HepG2 (cell line): ENCODE measurements around the gene FNDC3B. TPM values are rescaled to one million over a fixed set of nuclear protein-coding genes. Genes with fewer than 3 reads are reported as not detected.

Experiments used
- AHR ChIP-seq: IDR thresholded peaks from 2 replicates; pipeline ENCODE4 v1.6.1; 2018; ENCODE audit warnings: missing genetic modification reagents, missing compliant biosample characterization
- ASH2L ChIP-seq: fragments of 300-600, 200-600 bp; sonication (generic); IDR thresholded peaks from 2 replicates; pipeline ENCODE4 v1.7.0; 2017; ENCODE audit warnings: low read depth, mild to moderate bottlenecking, moderate library complexity, mixed read lengths, low read length; ENCODE audit not compliant: insufficient read length
- CAMTA2 ChIP-seq: sonication (generic); formaldehyde crosslinking; IDR thresholded peaks from 2 replicates; pipeline ENCODE4 v1.4.0; 2020; ENCODE audit warnings: mild to moderate bottlenecking, missing genetic modification reagents, borderline replicate concordance
- DR1 ChIP-seq: sonication (generic); formaldehyde crosslinking; IDR thresholded peaks from 2 replicates; pipeline ENCODE4 v1.8.0; 2021; ENCODE audit warnings: mild to moderate bottlenecking, missing genetic modification reagents, inconsistent platforms
- GRHL1 ChIP-seq: sonication (generic); formaldehyde crosslinking; conservative IDR thresholded peaks from 2 replicates; pipeline ENCODE4 v1.8.0; 2022; ENCODE audit warnings: missing genetic modification reagents
- HNRNPH1 ChIP-seq: fragments of 200-400 bp; formaldehyde crosslinking; optimal IDR thresholded peaks from 2 replicates; pipeline ENCODE3; 2017; ENCODE audit warnings: mild to moderate bottlenecking, low read depth, low read length
- HNRNPK ChIP-seq: fragments of 200-400 bp; formaldehyde crosslinking; IDR thresholded peaks from 2 replicates; pipeline ENCODE4 v1.6.1; 2018; ENCODE audit warnings: low read length, low read depth, moderate library complexity, mild to moderate bottlenecking; ENCODE audit not compliant: poor library complexity, severe bottlenecking
- JARID2 ChIP-seq: sonication (generic); formaldehyde crosslinking; IDR thresholded peaks from 2 replicates; pipeline ENCODE4 v1.8.1; 2023; ENCODE audit warnings: missing genetic modification reagents, inconsistent platforms; ENCODE audit not compliant: insufficient replicate concordance
- KDM5A ChIP-seq: fragments of 200-600 bp; sonication (generic); IDR thresholded peaks from 2 replicates; pipeline ENCODE4 v1.7.0; 2018; ENCODE audit warnings: antibody characterized with exemption, mild to moderate bottlenecking, low read length, borderline replicate concordance
- KLF13 ChIP-seq: sonication (generic); formaldehyde crosslinking; IDR thresholded peaks from 2 replicates; pipeline ENCODE4 v1.4.0; 2020; ENCODE audit warnings: mild to moderate bottlenecking, missing genetic modification reagents
- MAFK ChIP-seq, 2 experiments: IDR thresholded peaks in 1 of 2; conservative IDR thresholded peaks in 1 of 2; 2 replicates each; pipeline ENCODE4 v1.6.1; 2011; ENCODE audit warnings: improper control_type of control experiment in 2 of 2, low read length in 2 of 2
- PPARG ChIP-seq: conservative IDR thresholded peaks from 2 replicates; pipeline ENCODE4 v1.6.1; 2016; ENCODE audit warnings: missing biosample characterization, missing genetic modification reagents
- PRPF4 ChIP-seq: fragments of 200-400 bp; formaldehyde crosslinking; IDR thresholded peaks from 2 replicates; pipeline ENCODE4 v1.6.1; 2016; ENCODE audit warnings: low read length, low read depth; ENCODE audit not compliant: poor library complexity, severe bottlenecking
- SALL2 ChIP-seq: sonication (generic); formaldehyde crosslinking; IDR thresholded peaks from 2 replicates; pipeline ENCODE4 v1.8.1; 2023; ENCODE audit warnings: mild to moderate bottlenecking, missing genetic modification reagents, inconsistent platforms
- SRSF4 ChIP-seq: fragments of 200-400 bp; formaldehyde crosslinking; IDR thresholded peaks from one replicate; pipeline ENCODE4 v1.6.1; 2018; ENCODE audit warnings: mild to moderate bottlenecking, low read depth, low read length, moderate library complexity; ENCODE audit not compliant: poor library complexity, severe bottlenecking
- ZNF343 ChIP-seq: sonication (generic); formaldehyde crosslinking; IDR thresholded peaks from 2 replicates; pipeline ENCODE4 v1.4.0; 2020; ENCODE audit warnings: mild to moderate bottlenecking, missing genetic modification reagents
- ZNF724P ChIP-seq: sonication (generic); formaldehyde crosslinking; IDR thresholded peaks from 2 replicates; pipeline ENCODE4 v1.8.0; 2022; ENCODE audit warnings: missing genetic modification reagents, borderline replicate concordance
- ZNF782 ChIP-seq: sonication (generic); formaldehyde crosslinking; IDR thresholded peaks from 2 replicates; pipeline ENCODE4 v1.4.0; 2020; ENCODE audit warnings: missing genetic modification reagents, mild to moderate bottlenecking, borderline replicate concordance
- ZSCAN31 ChIP-seq: sonication (generic); formaldehyde crosslinking; IDR thresholded peaks from 2 replicates; pipeline ENCODE4 v1.5.0; 2020; ENCODE audit warnings: low read depth, mild to moderate bottlenecking, missing genetic modification reagents
- ZUFSP ChIP-seq: sonication (generic); formaldehyde crosslinking; IDR thresholded peaks from 2 replicates; pipeline ENCODE4 v1.9.0; 2021; ENCODE audit warnings: missing genetic modification reagents, mild to moderate bottlenecking, borderline replicate concordance
- polyA plus RNA-seq, 8 experiments: library from polyadenylated mRNA; depleted of rRNA in 3 of 8; stranded (reverse) in 7 of 8; unstranded in 1 of 8; fragments of >200 nt; fragmentation: Illumina TruSeq in 4 of 8; extraction: Trizol in 4 of 8; gene quantifications; 2 replicates each; pipeline versions ENCODE4 v1.2.1 to v1.2.3, GENCODE V29; 2011 to 2016; ENCODE audit warnings: low read depth in 4 of 8, missing spikeins in 1 of 8, mixed read lengths in 1 of 8; ENCODE audit not compliant: insufficient read depth in 1 of 8
- total RNA-seq, 5 experiments: library from RNA; depleted of rRNA; stranded (reverse); fragments of >200 nt; fragmentation: Illumina TruSeq; extraction: Trizol; gene quantifications; 2 replicates each; pipeline ENCODE4 v1.2.3, GENCODE V29; 2016; ENCODE audit warnings: low read depth in 1 of 5
- TF ChIP-seq, protein P1 (sequence below): sonication (generic); formaldehyde crosslinking; IDR thresholded peaks from 2 replicates; pipeline ENCODE4 v1.5.0; 2020; ENCODE audit warnings: mild to moderate bottlenecking, missing genetic modification reagents
- TF ChIP-seq, protein P2 (sequence below): sonication (generic); formaldehyde crosslinking; IDR thresholded peaks from 2 replicates; pipeline ENCODE4 v1.5.0; 2020; ENCODE audit warnings: mild to moderate bottlenecking, missing genetic modification reagents

Gene FNDC3B
- total and polyA plus RNA-seq, 2 of the 13 experiments (the other 11 are each of a cell fraction or from before 2014, with no cell fraction given): 74.8 to 103 TPM

DNA sequence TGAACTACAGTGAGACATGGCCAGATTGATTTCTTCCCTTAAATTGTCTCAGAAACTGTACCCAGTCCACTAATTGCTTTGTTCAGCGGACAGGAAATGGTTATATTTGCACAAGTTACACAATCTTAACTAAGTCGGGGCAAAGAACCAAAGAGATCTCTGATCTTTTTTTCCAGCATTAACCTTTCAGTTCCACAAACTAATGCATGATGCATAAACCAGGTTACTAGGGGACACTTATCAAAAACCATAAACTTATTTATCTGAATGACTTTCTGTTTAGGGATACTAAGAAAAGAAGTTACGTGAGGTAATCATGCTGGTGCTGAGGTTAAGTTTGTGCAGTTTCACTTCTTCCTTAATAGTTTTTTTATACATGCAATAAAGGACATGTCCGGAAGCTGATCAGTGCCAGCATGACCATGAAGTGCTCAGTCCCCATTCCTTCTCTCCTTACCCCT is 22.4 kb downstream of the FNDC3B start (continued):
- TF ChIP-seq, protein P1, sequence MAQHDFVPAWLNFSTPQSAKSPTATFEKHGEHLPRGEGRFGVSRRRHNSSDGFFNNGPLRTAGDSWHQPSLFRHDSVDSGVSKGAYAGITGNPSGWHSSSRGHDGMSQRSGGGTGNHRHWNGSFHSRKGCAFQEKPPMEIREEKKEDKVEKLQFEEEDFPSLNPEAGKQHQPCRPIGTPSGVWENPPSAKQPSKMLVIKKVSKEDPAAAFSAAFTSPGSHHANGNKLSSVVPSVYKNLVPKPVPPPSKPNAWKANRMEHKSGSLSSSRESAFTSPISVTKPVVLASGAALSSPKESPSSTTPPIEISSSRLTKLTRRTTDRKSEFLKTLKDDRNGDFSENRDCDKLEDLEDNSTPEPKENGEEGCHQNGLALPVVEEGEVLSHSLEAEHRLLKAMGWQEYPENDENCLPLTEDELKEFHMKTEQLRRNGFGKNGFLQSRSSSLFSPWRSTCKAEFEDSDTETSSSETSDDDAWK (CRISPR knock-in tag): no peak
- no peak for TF ChIP-seq AHR (CRISPR knock-in tag)
- no peak for TF ChIP-seq HNRNPK
- no peak for TF ChIP-seq PRPF4
- no peak for TF ChIP-seq HNRNPH1
- TF ChIP-seq, protein P2, sequence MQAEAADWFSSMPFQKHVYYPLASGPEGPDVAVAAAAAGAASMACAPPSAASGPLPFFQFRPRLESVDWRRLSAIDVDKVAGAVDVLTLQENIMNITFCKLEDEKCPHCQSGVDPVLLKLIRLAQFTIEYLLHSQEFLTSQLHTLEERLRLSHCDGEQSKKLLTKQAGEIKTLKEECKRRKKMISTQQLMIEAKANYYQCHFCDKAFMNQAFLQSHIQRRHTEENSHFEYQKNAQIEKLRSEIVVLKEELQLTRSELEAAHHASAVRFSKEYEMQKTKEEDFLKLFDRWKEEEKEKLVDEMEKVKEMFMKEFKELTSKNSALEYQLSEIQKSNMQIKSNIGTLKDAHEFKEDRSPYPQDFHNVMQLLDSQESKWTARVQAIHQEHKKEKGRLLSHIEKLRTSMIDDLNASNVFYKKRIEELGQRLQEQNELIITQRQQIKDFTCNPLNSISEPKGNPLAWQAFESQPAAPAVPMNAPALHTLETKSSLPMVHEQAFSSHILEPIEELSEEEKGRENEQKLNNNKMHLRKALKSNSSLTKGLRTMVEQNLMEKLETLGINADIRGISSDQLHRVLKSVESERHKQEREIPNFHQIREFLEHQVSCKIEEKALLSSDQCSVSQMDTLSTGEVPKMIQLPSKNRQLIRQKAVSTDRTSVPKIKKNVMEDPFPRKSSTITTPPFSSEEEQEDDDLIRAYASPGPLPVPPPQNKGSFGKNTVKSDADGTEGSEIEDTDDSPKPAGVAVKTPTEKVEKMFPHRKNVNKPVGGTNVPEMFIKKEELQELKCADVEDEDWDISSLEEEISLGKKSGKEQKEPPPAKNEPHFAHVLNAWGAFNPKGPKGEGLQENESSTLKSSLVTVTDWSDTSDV: no peak
- TF ChIP-seq ASH2L: peak; percentile 59
- TF ChIP-seq ZUFSP: no peak
- no peak for TF ChIP-seq KLF13 (CRISPR knock-in tag)
- no peak for TF ChIP-seq ZNF782 (CRISPR knock-in tag)
- TF ChIP-seq MAFK (conservative IDR thresholded peaks at IDR 0.05 in 1 of 2, IDR thresholded peaks at IDR 0.05 in 1 of 2; ENCODE audit: low read length in 2 of 2): no peak
- no peak for TF ChIP-seq SALL2 (CRISPR knock-in tag)
- no peak for TF ChIP-seq ZNF343
- no peak for TF ChIP-seq ZSCAN31 (CRISPR knock-in tag)
- no peak for TF ChIP-seq ZNF724P (CRISPR knock-in tag)
- TF ChIP-seq GRHL1 (CRISPR knock-in tag): no peak
- peak; percentile 86 for TF ChIP-seq PPARG (CRISPR knock-in tag)
- no peak for TF ChIP-seq KDM5A
- TF ChIP-seq CAMTA2 (CRISPR knock-in tag): no peak
- no peak for TF ChIP-seq JARID2 (CRISPR knock-in tag)
- no peak for TF ChIP-seq SRSF4
- no peak for TF ChIP-seq DR1 (CRISPR knock-in tag)
